NCI-H2227 treated with DMSO at 0.1 percent for 48 hours (cell line): ENCODE results near the gene TADA2B.
"Not testable (repeated sequence)": the region's sequence is repeated elsewhere in the genome, so short reads cannot be mapped to it uniquely, and the experiment has no call there.

ENCODE experiments used
- DNase-seq: peaks from one replicate; lab custom pipeline; 2025; lab: John Stamatoyannopoulos, UW

The TADA2B gene

GRCh38 chr4:7060346-7061150 lies 17.4 kb downstream of the TADA2B start:
- DNase-seq: no peak

GRCh38 chr4:7061815-7062214 lies 18.6 kb downstream of the TADA2B start:
- no peak for DNase-seq

GRCh38 chr4:7062816-7063215 lies 19.6 kb downstream of the TADA2B start:
- DNase-seq: no peak

- DNase-seq: no peak
Measured at GRCh38 chr4:7063362-7063761, 20.2 kb downstream of the TADA2B start.

- no peak for DNase-seq
Measured at GRCh38 chr4:7066006-7066405, 22.8 kb downstream of the TADA2B start.

GRCh38 chr4:7066493-7066892 lies 23.3 kb downstream of the TADA2B start:
- no peak for DNase-seq

- no peak for DNase-seq
Measured at GRCh38 chr4:7067126-7067451, 23.9 kb downstream of the TADA2B start.

- peak; percentile 96 for DNase-seq
Measured at GRCh38 chr4:7067452-7068278, 24.5 kb downstream of the TADA2B start, which contains the start of gene GRPEL1. Gene GRPEL1 (minus strand): TSS chr4:7068064. CDS start chr4:7068032, 32 bp downstream.

GRCh38 chr4:7068279-7068842 lies 25.2 kb downstream of the TADA2B start:
- DNase-seq: no peak

GRCh38 chr4:7068883-7069282 lies 25.7 kb downstream of the TADA2B start:
- no peak for DNase-seq

GRCh38 chr4:7070729-7071511 lies 27.7 kb downstream of the TADA2B start:
- peak; percentile 4 for DNase-seq

- DNase-seq: no peak
Measured at GRCh38 chr4:7073059-7073458, 29.9 kb downstream of the TADA2B start.

- peak; percentile 44 for DNase-seq
Measured at GRCh38 chr4:7073526-7074390, 30.6 kb downstream of the TADA2B start.

- no peak for DNase-seq
Measured at GRCh38 chr4:7074426-7074825, 31.3 kb downstream of the TADA2B start.

GRCh38 chr4:7075962-7076695 lies 33.0 kb downstream of the TADA2B start:
- no peak for DNase-seq

- no peak for DNase-seq
Measured at GRCh38 chr4:7076696-7077082, 33.5 kb downstream of the TADA2B start.

- DNase-seq: no peak
Measured at GRCh38 chr4:7077371-7077770, 34.2 kb downstream of the TADA2B start.

GRCh38 chr4:7078025-7078424 lies 34.9 kb downstream of the TADA2B start:
- DNase-seq: no peak

- not testable (repeated sequence) for DNase-seq
Measured at GRCh38 chr4:7079483-7079882, 36.3 kb downstream of the TADA2B start.

GRCh38 chr4:7079909-7080308 lies 36.7 kb downstream of the TADA2B start:
- DNase-seq: not testable (repeated sequence)
